HT1080 (cell line): ENCODE results near the gene GALNT12. TPM values are rescaled to one million over a fixed set of nuclear protein-coding genes. Genes with fewer than 3 reads are reported as not detected.

ENCODE experiments used
- DNase-seq: peaks from one replicate; pipeline ENCODE4 v3.0.0-alpha.2; 2015; ENCODE audit warnings: low read depth
- total RNA-seq: library from RNA; depleted of rRNA; stranded (reverse); fragments of >200 nt; shearing (Covaris generic); gene quantifications from 2 replicates; pipeline ENCODE4 v1.2.3, GENCODE V29; 2014

The GALNT12 gene
- total RNA-seq, 1 experiment from 2014 or later, result 0.10 TPM

GRCh38 chr9:98877311-98877710 lies 69.8 kb downstream of the GALNT12 start:
- DNase-seq, result no peak

- no peak for DNase-seq
Measured at GRCh38 chr9:98879094-98879962, 71.9 kb downstream of the GALNT12 start.

DNA sequence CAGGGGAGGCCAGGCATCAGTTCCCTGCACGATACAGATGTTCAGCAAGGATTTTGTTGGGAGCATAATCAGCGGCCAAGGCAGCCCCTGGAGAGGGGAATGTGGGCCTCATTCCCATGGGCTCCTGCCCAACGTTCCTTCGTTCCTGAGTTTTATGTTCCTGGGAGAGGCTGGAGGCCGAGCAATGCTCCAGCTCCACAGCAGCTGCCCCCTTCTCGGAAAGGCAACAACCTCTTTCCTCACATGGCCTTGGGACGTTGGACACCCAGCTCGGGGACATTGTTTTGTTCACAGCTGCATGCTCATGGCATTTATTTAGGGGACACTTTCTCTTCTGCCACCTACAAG lies 72.5 kb downstream of the GALNT12 start:
- no peak for DNase-seq

DNA sequence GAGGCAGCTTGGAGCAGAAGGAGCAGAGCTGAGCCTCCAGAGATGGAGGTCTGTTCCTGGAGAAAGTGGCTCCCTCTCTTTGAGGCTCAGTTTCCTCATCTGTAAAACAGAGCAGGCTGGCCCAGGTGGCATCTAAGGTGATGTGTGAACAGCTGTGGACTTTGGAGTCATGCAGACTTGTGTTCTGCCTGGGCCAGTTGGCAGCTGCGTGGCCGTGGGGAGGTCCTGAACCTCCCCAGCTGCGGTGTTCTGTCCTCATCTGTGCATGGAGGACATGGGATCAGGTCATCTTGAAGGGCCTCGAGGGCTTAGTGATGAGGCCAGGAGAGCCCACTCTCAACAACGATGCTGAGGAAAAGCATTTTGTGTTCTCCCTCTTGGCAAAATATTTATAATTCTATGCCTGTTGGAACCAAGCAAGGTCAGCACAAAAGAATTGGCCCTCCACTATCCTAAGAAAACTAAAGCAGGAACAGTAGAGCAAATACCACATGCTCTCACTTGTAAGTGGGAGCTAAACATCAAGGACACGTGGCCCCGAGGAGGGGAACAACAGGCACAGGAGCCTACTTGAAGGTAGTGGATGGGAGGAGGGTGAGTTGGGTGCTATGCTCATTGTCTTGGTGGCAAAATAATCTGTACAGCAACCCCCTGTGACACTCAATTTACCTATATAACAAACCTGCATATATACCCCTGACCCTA lies 73.0 kb downstream of the GALNT12 start:
- no peak for DNase-seq

GRCh38 chr9:98881356-98881755 lies 73.9 kb downstream of the GALNT12 start:
- DNase-seq, result no peak

DNA sequence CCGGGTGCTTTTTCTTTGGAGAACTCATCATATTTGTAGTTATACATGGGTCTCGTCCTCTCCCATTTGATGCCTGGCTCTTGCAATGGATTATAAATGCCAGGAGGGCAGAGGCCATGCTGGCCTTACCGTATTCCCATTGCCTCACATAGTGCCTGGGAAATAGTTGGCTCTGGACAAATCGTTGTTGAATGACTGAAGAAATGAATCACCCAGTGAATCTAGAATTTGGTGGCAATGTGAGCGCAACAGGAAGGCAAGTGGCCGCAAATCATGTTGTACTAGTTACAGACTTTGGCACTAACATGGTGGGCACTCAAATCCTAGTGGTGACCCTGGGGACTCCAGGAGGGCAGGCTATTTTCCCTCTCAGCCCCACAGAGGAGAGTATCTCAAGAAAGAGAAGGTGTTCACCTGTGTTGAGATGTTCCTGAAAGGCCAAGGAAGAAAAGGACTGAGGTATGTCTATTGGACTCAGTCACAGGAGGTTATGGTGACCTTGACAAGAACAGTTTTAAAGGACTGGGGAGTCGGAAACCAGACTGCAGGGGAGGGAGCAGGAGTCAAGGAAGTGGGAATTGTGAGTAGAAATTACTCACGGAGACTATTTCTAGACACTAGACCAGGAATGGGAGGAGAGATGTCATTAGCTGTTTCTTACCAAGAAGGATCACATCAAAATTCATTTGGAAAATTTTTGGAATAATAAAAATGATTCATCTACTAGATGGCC lies 74.5 kb downstream of the GALNT12 start:
- no peak for DNase-seq

DNA sequence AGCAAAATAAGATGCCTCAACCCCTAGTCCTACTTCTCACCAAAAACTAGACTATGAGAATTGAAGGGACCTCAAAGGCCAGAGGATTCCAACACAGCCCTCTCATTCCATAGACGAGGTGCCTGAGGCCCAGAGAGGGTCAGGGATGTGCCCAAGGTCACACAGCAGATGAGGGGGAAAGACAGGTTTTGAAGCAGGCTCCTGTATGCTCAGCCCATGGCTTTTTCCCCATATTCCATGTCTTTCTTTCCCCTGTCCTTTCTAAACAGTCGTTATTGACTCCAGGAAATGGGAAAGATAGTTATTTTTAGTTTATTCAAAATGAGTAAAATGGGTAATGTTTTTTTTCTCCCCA lies 75.1 kb downstream of the GALNT12 start:
- DNase-seq, result no peak

DNA sequence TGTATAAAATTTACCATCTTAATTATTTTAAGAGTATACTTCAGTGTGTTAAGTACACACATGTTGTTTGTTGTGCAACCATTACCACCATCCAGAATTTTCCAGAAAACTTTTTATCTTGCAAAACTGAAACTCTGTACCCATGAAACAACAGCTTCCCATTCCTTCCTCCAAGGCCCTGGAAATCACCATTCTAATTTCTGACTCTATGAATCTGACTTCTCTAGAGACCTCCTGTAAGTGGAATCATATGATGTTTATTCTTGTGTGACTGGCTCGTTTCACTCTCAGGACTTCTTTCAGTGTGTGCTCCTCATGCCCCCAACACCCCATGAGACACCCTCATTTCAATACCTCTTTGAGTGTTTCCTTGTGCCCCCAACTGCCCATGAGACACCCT lies 75.8 kb downstream of the GALNT12 start:
- DNase-seq, result no peak

GRCh38 chr9:98884849-98885248 lies 77.4 kb downstream of the GALNT12 start:
- no peak for DNase-seq

DNA sequence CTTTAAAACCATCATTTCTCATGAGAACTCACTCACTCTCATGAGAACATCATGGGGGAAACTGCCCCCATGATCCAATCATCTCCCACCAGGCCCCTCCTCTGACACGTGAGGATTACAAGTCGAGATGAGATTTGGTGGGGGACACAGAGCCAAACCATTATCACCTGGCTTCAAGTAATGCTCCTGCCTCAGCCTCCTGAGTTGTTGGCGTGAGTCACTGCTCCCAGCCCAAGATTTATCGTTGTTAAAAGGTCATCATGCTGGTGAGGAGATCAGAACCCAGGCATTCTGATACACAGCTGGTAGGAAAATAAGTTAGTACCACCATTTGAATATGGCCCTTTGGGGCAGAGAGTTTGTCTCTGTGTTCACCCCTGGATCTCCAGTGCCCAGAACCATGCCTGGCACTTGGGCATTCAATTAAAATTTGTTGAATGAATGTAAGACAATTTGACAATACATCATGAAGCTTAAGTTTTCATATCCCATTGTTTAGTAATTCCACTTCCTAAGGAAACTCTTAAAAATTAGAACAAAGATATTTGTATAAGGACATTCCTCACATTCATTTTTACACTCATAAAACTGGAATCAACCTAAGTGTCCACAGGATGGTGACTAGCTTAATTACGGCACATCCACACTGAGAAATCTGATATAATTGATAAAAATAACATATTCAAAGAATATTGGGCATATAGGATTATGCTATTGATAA lies 78.3 kb downstream of the GALNT12 start:
- DNase-seq, result no peak

GRCh38 chr9:98886691-98887229 lies 79.3 kb downstream of the GALNT12 start:
- no peak for DNase-seq

DNA sequence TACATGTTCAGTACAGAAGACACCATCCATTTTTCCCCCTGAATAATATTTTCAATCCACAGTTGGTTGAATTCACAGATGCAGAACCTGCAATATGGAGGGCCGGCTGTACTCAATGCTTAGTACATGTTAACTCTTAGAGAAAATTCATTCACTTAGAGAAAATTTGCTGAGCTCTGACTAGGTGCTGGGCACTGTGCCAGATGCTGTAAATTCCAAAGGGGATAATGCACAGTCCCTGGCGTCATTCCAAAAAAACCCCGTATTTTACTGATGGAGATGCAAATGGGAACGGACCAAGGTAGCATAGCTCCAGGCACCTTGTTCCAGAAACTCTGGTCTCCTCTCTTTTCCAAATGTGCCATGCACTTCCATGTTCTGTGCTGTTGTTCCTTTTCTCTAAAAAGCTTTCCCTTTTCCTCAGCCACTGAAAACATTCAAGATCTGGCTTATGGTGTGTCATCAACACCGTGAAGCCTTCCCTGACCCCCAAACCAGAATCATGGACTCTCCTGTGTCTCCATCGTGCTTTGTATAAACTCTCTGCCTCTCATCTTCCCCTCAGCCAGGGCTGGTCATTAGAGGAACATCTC lies 80.5 kb downstream of the GALNT12 start:
- DNase-seq, result no peak

DNA sequence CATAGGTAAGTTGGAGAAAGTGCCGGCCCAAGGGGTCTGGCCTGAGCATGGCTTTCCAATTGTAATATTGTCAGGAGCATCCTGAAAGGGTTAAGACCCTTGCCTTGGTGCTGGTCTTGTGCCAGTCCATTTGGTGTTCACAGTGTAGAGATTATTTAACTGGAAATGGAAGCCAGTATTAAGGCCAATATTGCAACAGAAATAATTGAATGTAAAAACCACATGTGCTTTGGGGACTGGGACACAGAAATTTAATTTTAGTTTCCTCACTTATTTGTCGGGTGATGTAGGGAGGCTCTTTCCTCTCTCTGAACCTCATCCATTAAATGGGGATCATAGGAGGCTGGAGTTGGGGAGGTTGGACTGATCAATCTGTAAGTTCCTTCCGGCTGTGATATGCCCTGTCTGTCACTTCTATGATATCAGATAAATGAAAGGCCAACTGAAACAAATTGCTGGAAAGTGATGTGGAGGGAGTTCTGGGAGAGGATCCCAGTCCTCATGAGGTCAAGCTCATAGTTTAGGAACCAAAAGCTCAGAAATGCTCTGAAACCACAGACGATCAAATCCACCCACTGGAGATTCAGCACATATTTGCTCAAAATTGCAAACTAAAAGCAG lies 81.4 kb downstream of the GALNT12 start:
- no peak for DNase-seq

GRCh38 chr9:98890256-98890655 lies 82.8 kb downstream of the GALNT12 start:
- DNase-seq, result no peak

GRCh38 chr9:98892288-98892687 lies 84.8 kb downstream of the GALNT12 start:
- DNase-seq, result no peak

DNA sequence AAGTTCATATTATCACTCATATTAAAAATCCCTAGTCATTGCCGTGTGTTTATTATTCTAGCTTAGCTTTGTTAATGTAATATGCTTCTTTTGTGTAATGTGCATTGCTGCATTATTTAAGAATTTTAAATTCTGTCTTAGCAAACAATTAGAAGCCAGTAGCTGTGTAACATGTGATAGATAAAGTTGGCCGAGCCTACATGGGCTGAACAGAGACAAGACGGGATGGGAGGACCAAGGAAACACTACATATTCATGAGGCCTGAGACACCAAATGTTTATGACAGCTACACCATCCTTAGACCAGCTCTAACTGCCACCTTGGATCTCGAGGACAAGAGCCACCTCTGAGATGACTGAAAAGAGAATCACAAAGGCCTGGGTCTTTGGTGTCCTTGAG lies 85.2 kb downstream of the GALNT12 start:
- DNase-seq, result no peak

GRCh38 chr9:98894171-98894570 lies 86.7 kb downstream of the GALNT12 start:
- no peak for DNase-seq

- DNase-seq, result no peak
Measured at GRCh38 chr9:98894761-98895160, 87.3 kb downstream of the GALNT12 start.

- no peak for DNase-seq
Measured at GRCh38 chr9:98896632-98897031, 89.2 kb downstream of the GALNT12 start.

DNA sequence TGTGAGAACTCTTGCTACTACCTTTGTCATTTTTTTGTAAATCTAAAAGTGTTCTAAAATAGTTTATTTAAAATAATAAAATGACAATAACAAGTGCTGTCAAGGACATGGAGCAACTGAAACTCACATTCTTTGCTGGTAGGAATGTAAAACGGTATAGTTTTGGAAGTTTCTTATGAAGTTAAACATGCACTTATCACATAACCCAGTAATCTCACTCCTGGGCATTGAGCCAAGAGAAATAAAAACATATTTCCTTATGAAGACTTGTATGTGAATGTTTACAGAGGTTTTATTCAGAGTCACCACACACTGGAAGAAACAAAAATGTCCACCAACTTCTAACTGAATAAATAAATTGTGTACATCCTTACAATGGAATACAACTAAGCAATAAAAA lies 90.3 kb downstream of the GALNT12 start:
- DNase-seq, result no peak
